Central memory CD4-positive, alpha-beta T cell (primary cell): Measurements from ENCODE around the gene C1QTNF6.

Experiments used
- DNase-seq: peaks from one replicate; pipeline ENCODE4 v3.0.0; 2022

C1QTNF6 gene

DNA sequence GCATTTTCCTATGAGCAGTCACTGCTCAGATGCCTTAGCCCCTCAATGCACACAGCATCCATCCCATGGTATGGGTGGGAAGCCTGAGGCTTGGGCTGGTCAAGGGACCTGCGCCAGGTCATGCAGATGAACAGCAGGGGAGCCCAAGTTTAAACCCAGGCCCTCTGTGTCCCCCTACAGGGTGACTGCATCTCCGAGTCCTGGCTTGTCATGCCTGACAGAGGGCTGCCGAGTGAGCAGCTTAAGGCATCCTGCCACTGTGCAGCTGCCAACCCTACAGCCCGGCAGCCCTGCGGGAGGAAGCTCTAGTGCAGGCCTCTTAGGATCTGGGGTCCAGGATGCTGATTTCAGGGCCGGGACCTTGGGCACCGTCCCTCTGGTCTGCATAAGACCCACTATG is 48.3 kb downstream of the C1QTNF6 start:
- DNase-seq: no peak

DNA sequence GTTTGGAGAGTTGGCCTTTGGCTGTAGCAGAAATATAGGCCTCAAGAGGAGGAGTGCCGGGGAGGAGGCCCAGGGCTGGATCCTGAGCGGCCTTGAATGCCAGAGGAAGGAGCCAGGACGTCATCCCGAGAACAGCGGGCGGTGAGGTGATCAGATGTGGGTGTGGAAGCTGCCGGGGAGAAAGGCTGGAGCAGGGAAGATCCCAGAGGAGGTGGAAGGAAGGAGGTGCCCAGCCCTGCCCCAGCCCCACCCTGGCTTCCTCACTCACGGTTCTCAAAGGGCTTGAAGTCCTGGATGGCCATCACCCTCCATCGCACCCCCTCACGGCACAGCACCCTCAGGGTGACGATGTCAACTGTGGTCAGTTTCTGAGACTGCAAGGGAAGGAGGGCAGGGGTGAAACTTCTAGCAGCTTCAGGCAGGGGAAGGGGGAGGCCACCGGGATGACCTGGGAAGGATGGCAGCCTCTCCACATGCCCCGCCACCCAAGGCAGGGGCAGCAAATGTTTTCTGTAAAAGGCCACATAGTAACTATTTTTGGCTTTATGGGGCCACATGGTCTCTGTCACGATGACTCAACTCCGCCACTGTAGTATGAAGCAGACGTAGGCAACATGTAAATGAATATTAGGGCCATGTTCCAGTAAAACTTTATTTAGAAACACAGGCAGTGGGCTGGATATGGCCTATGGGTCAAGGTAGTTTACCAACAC is 49.0 kb downstream of the C1QTNF6 start:
- no peak for DNase-seq

DNA sequence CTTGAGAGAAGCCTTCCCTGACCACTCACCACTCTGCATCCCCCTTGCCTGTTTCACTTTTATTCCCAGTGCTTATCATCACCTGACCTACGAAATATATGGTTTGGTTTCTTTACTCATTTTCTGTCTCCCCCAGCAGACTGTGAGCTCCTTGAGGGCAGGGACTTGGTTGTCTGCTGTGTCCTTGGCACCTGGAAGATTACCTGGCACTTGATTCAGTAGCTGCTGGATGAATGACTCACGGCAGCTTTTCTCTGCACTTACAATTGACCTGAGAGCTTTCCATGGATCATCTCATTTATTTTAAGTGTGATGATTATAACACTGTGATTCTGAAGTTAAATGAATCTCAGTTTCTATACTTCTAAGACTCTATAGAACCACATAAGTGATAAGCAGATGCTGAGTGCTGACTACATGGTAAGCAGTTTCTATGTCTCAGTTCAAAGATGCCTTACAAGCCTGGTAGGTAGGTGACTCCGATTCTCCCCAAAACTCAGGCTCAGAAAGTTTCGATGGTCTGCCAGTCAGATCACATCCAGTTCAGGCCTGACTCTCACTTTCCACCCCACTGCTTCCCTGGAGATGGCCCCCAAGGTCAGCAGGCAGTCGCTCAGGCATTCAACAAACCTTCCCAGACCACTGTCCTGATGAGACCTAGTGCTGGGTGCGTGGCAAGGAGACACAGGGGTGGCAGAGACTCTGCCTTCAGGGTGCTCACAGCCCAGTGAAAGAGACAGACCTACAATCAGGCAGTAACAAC is 50.0 kb downstream of the C1QTNF6 start:
- no peak for DNase-seq

DNA sequence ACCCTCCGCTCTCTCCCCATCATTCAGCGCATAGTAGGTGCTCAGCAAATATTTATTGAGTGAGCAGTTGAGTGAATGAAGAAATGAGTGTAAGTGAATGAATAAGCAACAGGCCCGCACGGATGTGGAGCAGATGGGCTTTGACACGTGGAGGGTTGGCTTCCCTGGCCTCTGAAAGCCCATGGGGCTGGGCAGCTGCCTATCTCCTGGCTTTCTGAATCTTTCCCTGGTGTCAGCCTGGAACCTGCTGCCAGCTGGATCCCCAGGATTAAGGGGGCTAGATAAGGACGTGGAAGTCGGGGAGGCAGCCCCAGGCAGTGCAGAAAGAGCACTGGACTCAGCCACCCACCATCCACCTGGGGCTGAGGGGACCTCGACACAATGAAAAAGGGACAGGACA is 50.9 kb downstream of the C1QTNF6 start:
- DNase-seq: no peak

DNA sequence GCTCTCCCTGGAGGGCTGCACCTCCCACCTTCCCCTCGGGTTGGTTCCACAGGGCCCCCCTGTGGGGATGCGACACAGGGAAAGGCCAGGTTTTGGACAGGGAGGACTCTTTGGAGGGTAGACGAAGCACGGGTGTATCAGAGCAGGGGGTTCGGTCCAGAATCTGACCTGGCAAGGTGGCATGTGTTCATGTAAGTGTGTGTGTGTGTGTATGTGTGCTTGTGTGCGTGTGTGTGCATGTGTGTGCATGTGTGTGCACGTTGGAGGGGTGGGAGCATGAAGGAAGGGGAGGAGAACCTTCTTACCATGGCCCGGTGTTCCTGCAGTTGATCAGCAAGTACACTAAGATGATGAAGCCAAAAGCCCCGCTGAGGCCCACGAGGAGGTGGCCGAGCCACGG is 53.0 kb downstream of the C1QTNF6 start:
- no peak for DNase-seq

DNA sequence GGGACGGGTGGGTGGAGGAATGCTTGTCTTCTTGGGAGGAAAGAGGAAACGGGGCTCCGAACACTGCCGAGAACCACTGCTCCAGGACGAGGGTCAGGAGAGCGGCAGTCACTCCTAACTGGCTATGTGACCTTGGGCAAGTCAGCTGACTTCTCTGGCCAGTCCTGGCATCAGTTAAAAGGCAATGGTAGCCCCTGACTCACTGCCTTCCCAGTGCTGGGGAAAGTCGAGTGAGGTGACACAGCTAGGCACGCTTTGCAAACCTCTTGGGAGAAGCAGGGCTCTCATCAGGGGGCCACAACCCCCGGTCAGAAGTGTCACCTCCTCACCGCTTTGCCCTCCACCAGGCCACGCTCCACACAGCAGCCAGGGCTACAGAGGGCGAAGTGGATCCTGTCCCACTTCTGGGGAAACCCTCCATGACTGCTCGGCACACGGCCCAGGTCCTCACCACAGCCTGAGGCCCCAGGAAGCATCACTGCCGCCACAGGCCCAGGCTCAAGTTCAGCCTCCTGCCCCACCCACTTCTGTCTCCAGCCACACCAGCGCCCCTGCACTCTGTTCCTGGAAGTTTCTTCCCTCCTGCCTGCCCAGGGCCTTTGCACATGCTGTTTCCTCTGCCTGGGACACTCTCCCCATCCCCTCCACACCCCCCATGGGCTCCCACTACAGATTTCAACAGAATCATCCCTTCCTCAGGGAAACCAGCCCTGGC is 54.6 kb downstream of the C1QTNF6 start:
- no peak for DNase-seq

DNA sequence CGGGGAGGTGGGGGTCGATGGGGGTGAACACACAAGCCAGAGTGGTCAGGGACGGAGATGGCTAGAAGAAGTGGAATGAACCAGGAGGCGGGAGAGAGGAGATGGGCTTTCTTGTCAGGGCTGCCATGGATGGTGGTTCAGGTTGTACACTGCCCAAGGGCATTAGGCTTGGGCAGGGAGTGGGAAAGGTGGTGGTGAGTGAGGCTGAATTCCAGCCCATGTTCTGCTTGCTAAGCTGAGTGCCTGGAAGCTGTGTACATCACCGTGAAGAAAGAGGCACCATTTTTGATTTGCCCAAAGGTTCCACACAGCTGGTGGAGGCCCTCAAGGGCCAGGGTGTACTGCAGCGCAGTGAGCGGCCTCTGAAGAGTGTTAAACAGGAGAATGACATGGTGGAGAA is 55.3 kb downstream of the C1QTNF6 start:
- no peak for DNase-seq
